NCI-H2081 (cell line): ENCODE results near the gene RDH8.

Source experiments
- DNase-seq, 2 experiments: peaks; one replicate each; lab custom pipeline; 2025; lab: John Stamatoyannopoulos, UW

RDH8 gene

GRCh38 chr19:10013316-10013715, at the start of gene RDH8:
RDH8 (plus strand) TSS chr19:10013483; CDS start chr19:10013498, 15 bp downstream.
- no peak for DNase-seq

- DNase-seq: no peak
These were observed 47.3 kb upstream of the RDH8 start for GRCh38 chr19:9966024-9966423.

- no peak for DNase-seq
These were observed 46.8 kb upstream of the RDH8 start for GRCh38 chr19:9966448-9966847.

GRCh38 chr19:9967326-9967725, 46.0 kb upstream of the RDH8 start:
- DNase-seq: no peak

- DNase-seq: no peak
These were observed 44.2 kb upstream of the RDH8 start for GRCh38 chr19:9968820-9969687.

GRCh38 chr19:9969688-9969975, 43.7 kb upstream of the RDH8 start:
- no peak for DNase-seq

GRCh38 chr19:9970481-9970880, 42.8 kb upstream of the RDH8 start:
- no peak for DNase-seq

- DNase-seq: no peak
These were observed 42.0 kb upstream of the RDH8 start for GRCh38 chr19:9971166-9971897.

GRCh38 chr19:9972103-9972502, 41.2 kb upstream of the RDH8 start:
- no peak for DNase-seq

- DNase-seq: no peak
These were observed 31.6 kb upstream of the RDH8 start for GRCh38 chr19:9981406-9982260.

GRCh38 chr19:9986787-9987281, 26.4 kb upstream of the RDH8 start:
- DNase-seq: no peak

- DNase-seq: no peak
These were observed 23.8 kb upstream of the RDH8 start for GRCh38 chr19:9989504-9989903.

- no peak for DNase-seq
These were observed 21.7 kb upstream of the RDH8 start for GRCh38 chr19:9991425-9992191.

GRCh38 chr19:9995084-9995483, 18.2 kb upstream of the RDH8 start:
- DNase-seq: no peak

GRCh38 chr19:9995999-9996398, 17.3 kb upstream of the RDH8 start:
- DNase-seq: no peak

- DNase-seq: no peak
These were observed 16.7 kb upstream of the RDH8 start for GRCh38 chr19:9996541-9996940.

GRCh38 chr19:10000171-10000826, 13.0 kb upstream of the RDH8 start:
- DNase-seq: peak; percentile 47 to 54

GRCh38 chr19:10001899-10002298, 11.4 kb upstream of the RDH8 start:
- no peak for DNase-seq

GRCh38 chr19:10003271-10003670, 10.0 kb upstream of the RDH8 start:
- DNase-seq: no peak

- DNase-seq: no peak
These were observed 8.7 kb upstream of the RDH8 start for GRCh38 chr19:10004617-10005016.
